Measurements from ENCODE around the gene XPO5. TPM values are rescaled to one million over a fixed set of nuclear protein-coding genes. Genes with fewer than 3 reads are reported as not detected.

The XPO5 gene
- total RNA-seq, 1 donor, result 43.2 TPM

DNA sequence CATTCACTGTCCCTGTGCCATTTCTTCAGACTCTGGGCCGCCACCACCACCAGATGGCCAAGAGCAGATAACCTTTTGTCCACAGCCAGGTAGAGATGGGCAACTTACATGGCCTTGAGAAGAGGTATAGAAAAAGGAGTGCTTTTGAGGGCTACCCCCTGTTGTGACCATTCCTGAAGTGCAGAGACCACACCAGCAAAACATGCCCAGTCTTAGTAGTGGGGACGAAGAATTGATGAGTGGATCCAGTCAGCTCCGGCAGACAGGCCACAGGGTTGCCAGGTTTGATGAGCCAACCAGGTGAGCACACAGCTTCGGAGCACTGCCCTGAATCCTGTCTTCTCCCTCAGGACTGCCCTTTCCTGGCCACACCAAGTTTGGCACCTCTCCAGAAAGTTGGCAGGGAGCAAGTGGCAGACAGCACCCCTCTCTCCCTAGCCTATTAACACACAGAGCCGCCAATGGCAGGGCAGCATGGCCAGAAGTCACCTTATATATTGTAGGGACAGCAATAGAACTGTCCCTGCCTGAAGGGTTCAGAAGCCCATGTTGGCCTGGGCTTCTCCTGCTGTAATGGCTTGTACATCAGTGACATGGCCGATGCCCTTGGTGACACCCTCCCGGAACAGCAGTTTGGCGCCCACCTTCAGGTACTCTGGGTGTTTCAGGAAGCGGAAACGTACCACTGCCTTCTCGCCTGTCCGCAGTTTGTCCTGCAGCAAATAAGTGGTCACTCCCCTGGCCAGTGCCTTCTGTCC, 45.4 kb upstream of the XPO5 start:
- no peak for DNase-seq (ENCODE audit: low read depth)
- no peak overlapping the region for H3K4me3 ChIP-seq (ENCODE audit: low read depth, low read length)
- TF ChIP-seq, protein P1, sequence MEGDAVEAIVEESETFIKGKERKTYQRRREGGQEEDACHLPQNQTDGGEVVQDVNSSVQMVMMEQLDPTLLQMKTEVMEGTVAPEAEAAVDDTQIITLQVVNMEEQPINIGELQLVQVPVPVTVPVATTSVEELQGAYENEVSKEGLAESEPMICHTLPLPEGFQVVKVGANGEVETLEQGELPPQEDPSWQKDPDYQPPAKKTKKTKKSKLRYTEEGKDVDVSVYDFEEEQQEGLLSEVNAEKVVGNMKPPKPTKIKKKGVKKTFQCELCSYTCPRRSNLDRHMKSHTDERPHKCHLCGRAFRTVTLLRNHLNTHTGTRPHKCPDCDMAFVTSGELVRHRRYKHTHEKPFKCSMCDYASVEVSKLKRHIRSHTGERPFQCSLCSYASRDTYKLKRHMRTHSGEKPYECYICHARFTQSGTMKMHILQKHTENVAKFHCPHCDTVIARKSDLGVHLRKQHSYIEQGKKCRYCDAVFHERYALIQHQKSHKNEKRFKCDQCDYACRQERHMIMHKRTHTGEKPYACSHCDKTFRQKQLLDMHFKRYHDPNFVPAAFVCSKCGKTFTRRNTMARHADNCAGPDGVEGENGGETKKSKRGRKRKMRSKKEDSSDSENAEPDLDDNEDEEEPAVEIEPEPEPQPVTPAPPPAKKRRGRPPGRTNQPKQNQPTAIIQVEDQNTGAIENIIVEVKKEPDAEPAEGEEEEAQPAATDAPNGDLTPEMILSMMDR (IDR thresholded peaks at IDR 0.05; ENCODE audit: insufficient read depth, low read depth, low read length), result no peak

DNA sequence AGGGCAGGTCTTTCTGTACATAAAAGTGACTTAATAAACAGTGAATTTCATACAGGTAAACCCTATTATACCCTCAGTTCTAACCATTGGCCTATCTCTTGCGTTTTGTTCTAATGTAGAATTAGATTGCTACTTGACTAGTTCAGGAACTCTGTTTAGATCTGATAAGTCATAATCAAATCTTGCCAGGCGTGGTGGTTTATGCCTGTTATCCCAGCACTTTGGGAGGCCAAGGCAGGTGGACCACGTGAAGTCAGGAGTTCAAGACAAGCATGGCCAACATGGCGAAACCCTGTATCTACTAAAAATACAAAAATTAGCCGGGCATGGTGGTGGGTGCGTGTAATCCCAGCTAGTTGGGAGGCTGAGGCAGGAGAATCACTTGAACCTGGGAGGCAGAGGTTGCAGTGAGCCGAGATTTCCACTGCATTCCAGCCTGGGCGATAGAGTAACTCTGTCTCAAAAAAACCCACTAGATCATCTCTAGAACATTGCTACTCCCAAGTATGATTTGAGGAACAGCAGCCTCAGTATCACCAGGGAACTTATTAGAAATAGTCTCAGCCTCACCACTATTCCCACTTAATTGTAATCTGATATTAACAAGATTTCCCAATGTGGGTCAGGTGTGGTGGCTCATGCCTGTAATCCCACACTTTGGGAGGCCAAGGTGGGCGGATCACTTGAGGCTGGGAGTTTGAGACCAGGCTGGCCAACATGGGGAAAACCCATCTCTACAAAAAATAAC, 41.1 kb upstream of the XPO5 start:
- DNase-seq (ENCODE audit: low read depth), result no peak
- TF ChIP-seq, protein P1 (IDR thresholded peaks at IDR 0.05; ENCODE audit: insufficient read depth, low read depth, low read length), result no peak
- no peak overlapping the region for H3K4me3 ChIP-seq (ENCODE audit: low read depth, low read length)

DNA sequence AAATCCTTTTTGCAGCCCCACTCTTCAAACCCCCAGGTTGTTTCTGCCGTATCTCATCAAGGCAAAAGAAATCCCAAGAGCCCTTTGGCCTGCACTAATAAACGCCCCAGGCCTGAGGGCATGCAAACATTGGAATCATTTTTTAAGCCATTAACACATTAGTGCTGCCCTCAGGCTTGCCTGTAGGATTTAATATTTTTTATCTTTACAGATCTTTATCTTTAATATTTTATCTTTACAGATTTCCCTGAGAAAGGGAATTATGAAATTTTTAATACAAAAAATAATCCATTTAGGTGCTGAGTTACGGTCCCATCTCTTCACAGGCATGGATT, 38.5 kb upstream of the XPO5 start:
- H3K4me3 ChIP-seq (ENCODE audit: low read depth, low read length), result no peak overlapping the region
- no peak for DNase-seq (ENCODE audit: low read depth)
- TF ChIP-seq, protein P1 (IDR thresholded peaks at IDR 0.05; ENCODE audit: insufficient read depth, low read depth, low read length), result no peak

DNA sequence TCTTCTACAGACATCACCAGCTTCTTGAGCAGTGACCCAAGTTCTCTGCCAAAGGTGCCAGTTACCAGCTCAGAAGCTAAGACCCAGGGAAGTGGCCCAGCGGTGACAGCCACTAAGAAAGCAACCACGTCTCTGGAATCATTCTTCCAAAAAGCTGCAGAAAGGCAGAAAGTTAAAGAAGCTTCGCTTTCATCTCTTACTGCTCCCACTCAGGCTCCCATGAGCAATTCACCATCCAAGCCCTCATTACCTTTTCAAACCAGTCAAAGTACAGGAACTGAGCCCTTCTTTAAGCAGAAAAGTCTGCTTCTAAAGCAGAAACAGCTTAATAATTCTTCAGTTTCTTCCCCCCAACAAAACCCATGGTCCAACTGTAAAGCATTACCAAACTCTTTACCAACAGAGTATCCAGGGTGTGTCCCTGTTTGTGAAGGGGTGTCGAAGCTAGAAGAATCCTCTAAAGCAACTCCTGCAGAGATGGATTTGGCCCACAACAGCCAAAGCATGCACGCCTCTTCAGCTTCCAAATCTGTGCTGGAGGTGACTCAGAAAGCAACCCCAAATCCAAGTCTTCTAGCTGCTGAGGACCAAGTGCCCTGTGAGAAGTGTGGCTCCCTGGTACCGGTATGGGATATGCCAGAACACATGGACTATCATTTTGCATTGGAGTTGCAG, 38.0 kb upstream of the XPO5 start:
- no peak for DNase-seq (ENCODE audit: low read depth)
- TF ChIP-seq, protein P1 (IDR thresholded peaks at IDR 0.05; ENCODE audit: insufficient read depth, low read depth, low read length), result no peak
- no peak overlapping the region for H3K4me3 ChIP-seq (ENCODE audit: low read depth, low read length)

DNA sequence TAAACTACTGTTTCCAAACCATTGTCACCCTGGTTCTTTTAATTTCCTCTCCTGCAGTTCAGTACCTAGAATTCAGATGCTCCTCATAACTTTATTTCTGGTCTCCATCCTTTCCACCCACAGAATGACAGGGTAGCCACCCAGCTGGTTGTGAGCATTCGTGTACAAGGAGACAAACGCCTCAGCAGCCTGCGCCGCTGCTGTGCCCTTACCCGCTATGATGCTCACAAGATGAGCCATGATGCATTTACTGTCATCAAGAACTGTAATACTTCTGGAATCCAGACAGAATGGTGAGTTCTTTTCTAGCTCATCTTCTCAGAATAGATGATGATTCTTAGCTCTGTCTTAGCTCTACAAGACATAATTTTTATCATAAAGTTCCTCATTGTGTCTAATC, 34.6 kb upstream of the XPO5 start:
- DNase-seq (ENCODE audit: low read depth), result no peak
- H3K4me3 ChIP-seq (ENCODE audit: low read depth, low read length), result no peak overlapping the region
- TF ChIP-seq, protein P1 (IDR thresholded peaks at IDR 0.05; ENCODE audit: insufficient read depth, low read depth, low read length), result no peak

DNA sequence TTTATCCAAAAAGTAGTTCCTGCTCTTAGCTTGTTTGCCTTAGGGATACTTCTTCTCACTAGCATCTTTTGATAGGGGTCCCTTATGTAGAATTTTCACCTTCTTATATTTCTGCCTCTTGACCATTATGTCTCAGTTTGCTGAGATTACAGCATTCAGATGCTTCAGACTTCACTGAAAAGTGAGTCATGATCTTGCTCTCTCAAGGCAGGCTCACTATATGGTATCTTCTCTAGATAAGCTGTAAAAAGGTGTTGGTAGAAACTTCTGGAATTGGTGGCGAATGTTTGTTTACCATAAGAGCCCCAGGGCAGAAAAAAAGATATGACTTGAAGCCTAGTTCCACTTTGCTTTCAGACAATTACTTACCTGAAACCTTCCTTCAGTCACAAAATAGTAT, 33.6 kb upstream of the XPO5 start:
- no peak overlapping the region for H3K4me3 ChIP-seq (ENCODE audit: low read depth, low read length)
- DNase-seq (ENCODE audit: low read depth), result no peak
- TF ChIP-seq, protein P1 (IDR thresholded peaks at IDR 0.05; ENCODE audit: insufficient read depth, low read depth, low read length), result no peak
